Osteocyte (in vitro differentiated cells): ENCODE data around the gene TAAR1. TPM values are rescaled to one million over a fixed set of nuclear protein-coding genes. Genes with fewer than 3 reads are reported as not detected.

ENCODE experiments used
- DNase-seq: peaks from one replicate; pipeline ENCODE4 v3.0.0; 2021; ENCODE audit warnings: mixed read lengths; ENCODE audit not compliant: unreplicated experiment; ENCODE audit errors: extremely low spot score
- H3K27ac Mint-ChIP-seq: one replicate; pipeline ENCODE4 v1.8.0; 2021; ENCODE audit warnings: mild to moderate bottlenecking, mixed read lengths; ENCODE audit not compliant: unreplicated experiment
- H3K27me3 Mint-ChIP-seq: one replicate; pipeline ENCODE4 v1.8.0; 2021; ENCODE audit warnings: mixed read lengths; ENCODE audit not compliant: unreplicated experiment
- H3K36me3 Mint-ChIP-seq: one replicate; pipeline ENCODE4 v1.8.0; 2021; ENCODE audit warnings: mixed read lengths; ENCODE audit not compliant: unreplicated experiment
- H3K4me1 Mint-ChIP-seq: one replicate; pipeline ENCODE4 v1.8.0; 2021; ENCODE audit warnings: mixed read lengths; ENCODE audit not compliant: unreplicated experiment
- H3K4me3 Mint-ChIP-seq: one replicate; pipeline ENCODE4 v1.8.0; 2021; ENCODE audit warnings: mild to moderate bottlenecking, moderate library complexity, mixed read lengths; ENCODE audit not compliant: unreplicated experiment
- H3K9me3 Mint-ChIP-seq: one replicate; pipeline ENCODE4 v1.8.0; 2021; ENCODE audit warnings: mixed read lengths; ENCODE audit not compliant: unreplicated experiment
- CTCF ChIP-seq: fragments of 200-600 bp; sonication (generic); IDR thresholded peaks from 2 replicates; pipeline ENCODE4 v1.5.0; 2021; ENCODE audit warnings: antibody characterized with exemption, mild to moderate bottlenecking, moderate library complexity
- total RNA-seq: library from RNA; stranded (reverse); gene quantifications from 2 replicates; pipeline ENCODE4 v1.2.1, GENCODE V29; 2021

TAAR1 gene
- total RNA-seq, 1 donor from 2014 or later: not detected

- Mint-ChIP-seq H3K9me3 (no peaks in the 10 kb centered on the region), H3K27ac (no peak overlapping the region), H3K27me3 (peaks cover 13% of the 10 kb centered on the region), H3K36me3 (no peaks in the 10 kb centered on the region), H3K4me3 (no peak overlapping the region), H3K4me1 (no peaks in the 10 kb centered on the region)
- DNase-seq: no peak
- no peak for TF ChIP-seq CTCF
These were observed 5.5 kb upstream of the TAAR1 start for GRCh38 chr6:132664309-132665034.

DNA sequence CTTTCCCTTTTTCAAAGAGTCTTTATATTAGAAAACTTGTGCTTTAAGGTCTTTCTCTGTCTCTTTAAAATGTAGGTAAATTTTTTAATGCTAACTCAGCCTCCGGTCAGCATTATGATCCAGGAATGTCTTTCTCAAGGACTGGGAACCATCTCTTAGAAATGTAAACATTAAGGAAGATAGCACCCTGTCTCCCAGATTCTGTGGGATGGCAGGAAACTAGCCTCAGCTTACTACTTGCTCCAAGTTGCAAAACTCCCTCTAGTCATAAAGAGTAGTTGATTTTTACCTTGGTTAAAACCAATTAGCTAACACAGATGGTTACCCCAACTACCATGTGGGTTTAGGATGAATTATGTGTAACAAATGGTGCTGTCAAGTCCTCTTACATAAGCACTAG, 4.7 kb upstream of the TAAR1 start:
- TF ChIP-seq CTCF: no peak
- H3K9me3 Mint-ChIP-seq: no peaks in the 10 kb centered on the region
- no peak overlapping the region for H3K4me3 Mint-ChIP-seq
- no peaks in the 10 kb centered on the region for H3K4me1 Mint-ChIP-seq
- H3K27ac Mint-ChIP-seq: no peak overlapping the region
- no peak for DNase-seq
- peaks cover 15% of the 10 kb centered on the region for H3K27me3 Mint-ChIP-seq
- H3K36me3 Mint-ChIP-seq: no peaks in the 10 kb centered on the region

GRCh38 chr6:132661906-132662305, 2.9 kb upstream of the TAAR1 start:
- H3K9me3 Mint-ChIP-seq: no peaks in the 10 kb centered on the region
- DNase-seq: no peak
- no peak overlapping the region for H3K27ac Mint-ChIP-seq
- no peak for TF ChIP-seq CTCF
- H3K27me3 Mint-ChIP-seq: peaks cover 11% of the 10 kb centered on the region
- H3K36me3 Mint-ChIP-seq: no peaks in the 10 kb centered on the region
- H3K4me1 Mint-ChIP-seq: no peaks in the 10 kb centered on the region
- H3K4me3 Mint-ChIP-seq: no peak overlapping the region

DNA sequence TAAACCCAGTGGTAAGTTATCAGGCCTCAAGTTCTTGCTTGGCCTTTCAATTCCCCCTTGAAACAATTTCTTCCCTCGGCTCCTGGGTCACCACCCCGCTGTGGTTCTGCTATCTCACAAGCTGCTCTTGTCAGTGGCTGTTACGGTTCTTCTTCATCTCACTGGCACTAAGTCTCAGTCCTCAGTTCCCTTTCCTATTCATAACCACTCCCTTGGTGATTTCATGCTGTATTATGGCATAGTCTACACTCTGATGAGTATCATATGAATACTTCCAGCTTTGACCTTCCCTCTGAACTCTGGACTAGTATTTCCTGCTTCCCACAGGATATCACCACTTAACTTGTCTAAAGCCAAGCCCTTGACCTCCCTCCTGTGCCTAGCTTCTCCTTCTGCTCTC, 7.9 kb downstream of the TAAR1 start:
- Mint-ChIP-seq H3K27me3 (peaks cover 29% of the 10 kb centered on the region), H3K27ac (no peak overlapping the region), H3K9me3 (no peaks in the 10 kb centered on the region), H3K36me3 (no peaks in the 10 kb centered on the region), H3K4me1 (peaks cover 6% of the 10 kb centered on the region), H3K4me3 (no peak overlapping the region)
- DNase-seq: no peak
- TF ChIP-seq CTCF: no peak

- H3K4me1 Mint-ChIP-seq: peaks cover 6% of the 10 kb centered on the region
- no peak overlapping the region for H3K4me3 Mint-ChIP-seq
- no peaks in the 10 kb centered on the region for H3K9me3 Mint-ChIP-seq
- DNase-seq: no peak
- TF ChIP-seq CTCF: no peak
- H3K36me3 Mint-ChIP-seq: no peaks in the 10 kb centered on the region
- no peak overlapping the region for H3K27ac Mint-ChIP-seq
- H3K27me3 Mint-ChIP-seq: peaks cover 24% of the 10 kb centered on the region
These were observed 8.6 kb downstream of the TAAR1 start for GRCh38 chr6:132650429-132650828.
